ENCODE data around the gene EDRF1. TPM values are rescaled to one million over a fixed set of nuclear protein-coding genes. Genes with fewer than 3 reads are reported as not detected.
"Not testable (repeated sequence)": the region's sequence is repeated elsewhere in the genome, so short reads cannot be mapped to it uniquely, and the experiment has no call there.

EDRF1 gene
- total RNA-seq, 1 donor from 2014 or later = 45.2 TPM

DNA sequence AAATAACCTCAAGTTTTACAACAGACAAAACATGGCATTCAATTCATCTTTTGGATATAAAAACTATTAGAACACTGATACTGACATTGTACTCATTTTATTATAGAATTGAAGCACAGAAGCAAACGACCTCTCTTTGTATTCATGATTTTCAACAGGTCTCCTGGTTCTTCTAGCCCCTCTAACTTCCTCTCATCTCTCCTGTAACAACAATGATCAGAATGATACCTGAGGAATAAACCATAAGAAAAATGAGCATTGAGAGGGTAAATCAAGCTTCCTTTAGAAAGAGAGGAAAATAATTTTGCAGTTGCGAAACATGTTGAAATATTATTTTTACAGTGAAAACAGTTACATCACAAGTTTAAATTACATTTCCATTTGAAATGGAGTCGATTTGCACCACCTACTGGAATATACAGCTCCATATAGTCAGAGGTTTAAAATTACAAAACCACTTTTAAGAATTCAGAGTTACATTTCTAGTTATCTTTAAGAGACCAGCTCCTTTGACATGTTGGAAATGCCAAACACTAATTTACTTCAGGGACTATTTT lies 19.1 kb upstream of the EDRF1 start:
- FAIRE-seq (no peak), DNase-seq (ENCODE audit: low spot score in 2 of 2) (no peak)

DNA sequence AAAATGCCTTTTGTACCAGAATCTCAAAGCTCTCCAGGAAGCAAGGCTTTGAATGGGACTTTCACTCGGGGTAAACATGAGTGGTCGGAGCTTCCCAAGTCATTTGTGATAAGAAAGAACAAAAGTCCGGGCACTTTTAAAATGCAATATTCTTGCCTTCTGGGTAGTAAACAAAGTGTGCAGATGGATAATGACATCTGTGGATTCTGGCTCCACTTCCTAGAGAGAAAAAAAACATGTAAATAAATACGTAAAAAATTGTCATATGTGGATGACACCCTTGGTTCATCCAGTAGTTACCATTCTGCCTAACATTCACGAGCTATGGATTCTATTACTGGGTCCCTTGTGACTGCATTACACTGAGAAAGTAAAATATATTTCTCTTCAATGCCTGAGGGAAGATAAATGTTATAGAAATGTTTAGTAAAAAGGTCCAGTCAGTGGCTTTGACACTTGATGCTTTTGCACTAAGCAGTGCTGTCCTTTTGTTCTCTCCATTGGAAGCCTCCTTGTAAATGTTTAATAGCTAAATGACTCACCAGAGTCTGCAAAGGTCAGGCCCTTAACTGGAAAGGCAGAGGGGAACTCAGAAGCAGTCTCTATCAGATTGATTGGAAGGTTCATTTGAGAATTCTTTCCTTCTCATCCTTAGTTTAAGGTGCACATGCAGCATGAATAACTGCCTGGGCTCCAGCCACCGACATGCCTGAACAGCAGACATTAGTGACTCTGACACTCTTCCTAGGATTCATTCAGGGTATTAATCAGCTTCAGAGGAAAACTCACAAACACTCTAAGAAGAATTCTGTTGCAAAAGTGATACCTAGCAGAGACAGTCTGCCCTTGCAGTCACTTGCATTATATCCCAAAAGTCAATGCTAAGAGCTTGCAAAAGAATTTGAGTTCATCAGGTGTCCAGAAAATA lies 11.7 kb upstream of the EDRF1 start:
- FAIRE-seq = no peak
- DNase-seq (ENCODE audit: low spot score in 2 of 2) = no peak

DNA sequence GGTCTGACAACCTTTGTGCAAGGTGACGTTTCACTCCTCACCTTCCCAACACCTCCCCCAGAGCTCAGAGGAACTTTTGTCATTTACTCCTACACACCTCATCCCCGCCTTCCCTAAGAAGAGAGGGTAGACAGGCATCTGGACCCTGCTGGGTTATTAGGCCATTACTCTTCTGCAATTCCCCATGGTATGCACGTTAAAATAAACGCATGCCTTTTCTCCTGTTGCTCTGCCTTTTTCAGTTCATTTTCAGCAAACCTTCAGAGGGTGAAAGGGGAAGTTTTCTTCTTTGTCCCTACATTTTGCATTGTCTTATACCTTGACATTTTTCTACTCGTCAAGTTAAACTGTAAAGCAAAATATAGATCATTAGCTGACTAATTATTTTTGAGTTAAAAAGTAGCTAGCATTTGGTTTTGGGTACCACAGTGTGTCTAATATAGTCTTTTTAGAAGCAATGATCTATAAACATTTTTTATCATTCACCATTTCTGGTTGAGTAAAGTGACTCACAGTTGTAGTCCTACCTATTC lies 10.5 kb upstream of the EDRF1 start:
- FAIRE-seq (no peak), DNase-seq (ENCODE audit: low spot score in 2 of 2) (no peak)

DNA sequence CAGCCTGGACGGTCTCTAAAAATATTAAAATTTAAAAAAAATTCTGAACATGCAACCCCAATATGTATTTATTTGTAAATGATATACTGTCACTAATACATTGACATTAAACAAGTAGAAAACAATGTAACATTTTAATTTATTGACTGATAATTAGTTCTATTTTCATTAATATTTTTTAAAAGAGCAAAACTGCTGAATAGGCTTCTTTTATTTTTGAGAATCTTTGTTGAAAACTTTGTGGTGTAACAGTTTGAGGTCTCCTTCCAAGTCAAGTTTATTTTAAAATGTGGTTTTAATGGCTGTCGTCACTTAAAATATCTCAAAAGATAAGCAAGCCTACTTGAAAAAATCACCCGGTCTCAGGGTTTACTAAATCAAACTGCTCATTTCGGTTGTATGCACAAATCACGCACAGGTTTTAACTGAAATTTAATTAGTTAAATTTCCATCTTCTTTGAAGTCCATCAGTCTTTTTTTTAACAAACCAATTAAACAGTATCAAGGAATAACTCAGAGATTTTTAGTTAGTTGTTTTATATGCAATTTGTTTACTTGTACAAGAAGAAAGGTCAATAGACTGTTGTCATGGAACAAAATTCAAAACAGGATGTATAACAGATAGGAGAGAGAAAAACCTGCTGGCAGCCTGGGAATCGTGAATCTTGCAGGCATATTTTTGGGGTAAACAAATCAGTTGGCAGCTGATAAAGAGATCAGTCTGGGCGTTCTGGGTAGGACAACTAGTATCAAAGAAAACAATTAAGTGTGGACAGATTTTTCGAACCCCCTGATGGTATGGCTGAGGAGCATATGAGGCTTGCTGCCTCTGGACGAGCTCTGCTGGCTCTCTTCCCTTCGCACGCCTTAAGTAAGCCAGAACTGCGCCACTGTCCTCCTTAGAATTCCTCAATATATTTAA lies 9.7 kb upstream of the EDRF1 start:
- FAIRE-seq (no peak), DNase-seq (ENCODE audit: low spot score in 2 of 2) (no peak)

DNA sequence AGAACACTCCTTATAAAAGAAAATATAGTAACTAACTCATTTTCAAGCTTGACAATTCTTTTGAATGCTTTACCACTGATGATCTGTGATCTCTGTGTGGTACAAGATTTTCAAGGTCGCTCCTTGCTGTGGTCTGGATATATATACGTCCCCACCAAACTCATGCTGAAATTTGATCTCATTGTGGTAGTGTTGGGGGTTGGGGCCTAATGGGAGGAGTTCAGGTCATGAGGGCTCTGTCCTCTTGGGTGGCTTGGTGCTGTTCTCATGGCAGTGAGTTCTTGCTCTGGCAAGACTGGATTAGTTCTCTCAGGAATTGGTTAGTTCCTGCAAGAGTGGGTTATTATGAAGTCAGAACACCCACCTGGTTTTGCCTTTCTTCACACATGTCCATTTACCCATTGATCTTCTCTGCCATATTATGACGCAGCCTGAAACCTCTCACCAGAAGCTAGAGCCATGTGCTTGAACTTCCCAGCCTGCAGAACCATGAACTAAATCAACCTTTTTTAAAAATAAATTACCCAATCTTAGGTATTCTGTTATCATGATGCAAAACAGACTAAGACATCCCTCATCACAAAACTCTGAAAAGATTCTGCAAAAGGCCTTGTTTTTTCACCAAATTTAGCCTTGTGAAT lies 8.3 kb upstream of the EDRF1 start:
- FAIRE-seq (no peak), DNase-seq (ENCODE audit: low spot score in 2 of 2) (no peak)

DNA sequence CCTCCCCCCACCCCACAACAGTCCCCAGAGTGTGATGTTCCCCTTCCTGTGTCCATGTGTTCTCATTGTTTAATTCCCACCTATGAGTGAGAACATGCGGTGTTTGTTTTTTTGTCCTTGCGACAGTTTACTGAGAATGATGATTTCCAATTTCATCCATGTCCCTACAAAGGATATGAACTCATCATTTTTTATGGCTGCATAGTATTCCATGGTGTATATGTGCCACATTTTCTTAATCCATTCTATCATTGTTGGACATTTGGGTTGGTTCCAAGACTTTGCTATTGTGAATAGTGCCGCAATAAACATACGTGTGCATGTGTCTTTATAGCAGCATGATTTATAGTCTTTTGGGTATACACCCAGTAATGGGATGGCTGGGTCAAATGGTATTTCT lies 4.8 kb upstream of the EDRF1 start:
- DNase-seq (ENCODE audit: low spot score in 2 of 2); FAIRE-seq: not testable (repeated sequence)

DNA sequence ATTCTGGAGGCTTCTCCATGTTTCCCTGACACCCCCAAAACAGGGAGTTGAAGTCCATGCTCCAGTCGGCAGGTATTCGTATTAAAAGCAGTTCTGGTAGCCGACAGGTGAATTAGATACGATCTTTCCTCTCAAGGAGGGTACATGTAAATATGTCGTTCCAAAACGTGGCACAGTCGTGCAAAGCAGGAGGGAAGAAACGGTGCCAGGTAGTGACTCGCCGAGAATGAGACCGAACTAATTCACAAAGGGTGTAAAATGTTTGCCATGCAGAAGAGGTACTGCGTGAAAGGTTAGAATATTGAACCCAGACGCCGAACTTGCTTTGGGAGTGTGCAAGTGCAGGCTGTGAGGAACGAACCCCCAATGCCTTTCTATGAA lies 483 bp downstream of the EDRF1 start:
- FAIRE-seq = no peak
- DNase-seq (ENCODE audit: low spot score in 2 of 2) = no peak

DNA sequence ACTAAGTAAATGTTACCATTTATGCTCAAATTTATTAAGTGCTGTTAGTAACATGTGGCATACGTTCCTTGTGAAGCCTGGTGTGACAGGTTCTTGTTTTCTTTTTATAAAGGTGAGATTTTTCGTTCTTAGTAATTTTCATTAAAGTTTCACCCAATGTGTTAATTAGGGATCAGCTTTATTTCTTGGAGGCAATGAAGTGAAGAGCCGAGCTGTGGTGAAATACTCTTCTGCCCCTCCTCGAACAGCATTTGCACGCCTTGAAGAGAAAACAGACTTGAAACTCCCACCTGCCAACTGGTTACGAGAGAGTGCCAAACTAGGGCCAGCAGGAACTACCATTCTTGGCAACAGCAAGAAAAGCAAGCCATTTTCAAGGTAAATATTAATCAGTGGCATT lies 1.5 kb downstream of the EDRF1 start:
- no peak for DNase-seq (ENCODE audit: low spot score in 2 of 2)
- FAIRE-seq = no peak

DNA sequence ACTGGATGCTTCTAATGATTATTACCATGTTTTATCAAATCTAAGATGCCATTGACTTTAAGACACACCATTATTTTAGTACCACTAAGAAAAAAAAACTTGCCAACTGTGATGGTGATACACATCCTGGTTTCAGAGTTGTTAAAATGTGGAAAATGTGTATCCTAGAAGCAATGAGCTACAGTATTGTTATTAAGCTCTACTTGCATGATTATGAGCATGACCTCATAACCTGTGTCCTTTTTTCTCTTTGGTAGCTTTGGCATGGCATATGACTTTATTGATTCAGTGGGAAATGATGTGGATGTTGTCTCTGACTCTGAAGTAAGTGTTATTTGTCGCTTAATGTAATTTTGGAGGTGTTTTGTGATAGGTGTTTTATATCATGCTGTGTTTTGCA lies 3.3 kb downstream of the EDRF1 start:
- FAIRE-seq = no peak
- DNase-seq (ENCODE audit: low spot score in 2 of 2) = no peak

DNA sequence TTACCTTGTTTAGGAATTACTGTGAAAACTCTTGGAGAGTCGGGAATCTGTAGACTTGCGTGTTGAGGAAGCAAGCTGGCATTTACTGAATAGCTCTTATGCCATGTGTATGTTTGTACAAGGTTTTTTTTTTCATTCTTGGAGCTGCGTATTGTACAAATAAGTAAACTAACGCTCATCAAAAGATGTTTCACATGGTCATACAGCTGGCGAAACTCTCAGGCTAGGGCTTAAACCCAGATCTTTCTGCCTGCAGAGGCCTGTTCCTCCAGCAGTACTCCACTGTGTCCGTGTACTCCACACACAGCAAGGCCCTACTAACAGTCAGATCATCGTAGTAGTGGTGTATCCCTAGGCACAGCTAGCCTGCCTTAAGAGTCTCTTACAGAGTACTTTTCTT lies 7.4 kb downstream of the EDRF1 start:
- no peak for FAIRE-seq

DNA sequence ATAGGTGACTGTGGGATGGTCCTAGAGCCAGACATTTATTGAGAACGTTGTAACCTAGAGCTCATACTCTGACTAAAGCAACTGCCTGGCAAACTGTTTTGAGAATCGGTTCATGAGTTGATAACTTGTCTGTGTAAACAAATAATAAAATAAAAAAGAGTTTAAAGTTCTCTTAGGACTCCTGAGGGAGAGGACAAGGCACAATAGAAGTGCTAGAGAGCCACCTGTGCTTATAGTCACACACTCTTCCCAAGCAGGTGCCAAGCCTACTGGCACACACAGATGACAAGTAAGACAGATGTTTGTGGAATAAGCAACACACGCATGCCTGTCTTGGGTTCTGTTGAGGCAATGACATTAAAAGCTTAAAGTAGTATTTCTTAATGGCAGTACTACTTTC lies 7.9 kb downstream of the EDRF1 start:
- DNase-seq (ENCODE audit: low spot score in 2 of 2) (no peak), FAIRE-seq (no peak)

More for the DNA sequence above, 7.4 kb downstream of the EDRF1 start:
- DNase-seq (ENCODE audit: low spot score in 2 of 2) = no peak

DNA sequence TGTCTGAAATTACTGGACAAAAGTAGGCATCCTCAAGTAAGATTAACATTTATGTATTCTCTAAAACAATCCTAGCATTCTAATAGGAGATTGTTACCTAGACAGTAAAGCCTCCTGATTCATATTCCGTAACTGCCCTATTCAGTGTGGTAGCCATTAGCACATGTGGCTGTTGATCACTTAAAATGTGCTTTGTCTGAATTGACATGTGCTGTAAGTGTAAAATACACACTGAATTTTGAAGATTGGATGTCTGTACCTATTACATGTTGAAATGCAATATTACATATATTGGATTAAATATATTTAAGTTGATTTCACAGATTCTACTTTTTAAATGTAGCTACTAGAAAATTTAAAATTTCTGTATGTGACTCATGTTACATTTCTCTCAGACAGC lies 14.6 kb downstream of the EDRF1 start:
- FAIRE-seq (no peak), DNase-seq (ENCODE audit: low spot score in 2 of 2) (no peak)

DNA sequence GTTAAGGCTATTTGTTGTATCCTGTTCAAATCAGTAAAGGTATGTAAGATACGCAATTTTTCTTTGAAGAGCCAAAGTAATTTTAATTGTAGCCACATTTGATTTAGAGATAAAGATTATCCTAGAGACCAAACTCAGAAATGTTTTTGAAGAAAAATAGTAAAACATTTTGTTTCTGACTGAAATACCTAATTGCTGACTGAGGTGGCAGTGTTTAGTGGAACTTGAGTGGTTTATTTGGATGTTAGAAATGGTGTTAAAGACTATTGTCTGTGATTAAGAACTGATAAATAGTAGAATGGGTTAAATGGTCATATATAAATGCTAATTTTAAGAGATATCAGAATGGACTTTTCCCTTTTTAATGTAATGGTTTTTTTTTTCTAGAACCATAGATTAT lies 15.3 kb downstream of the EDRF1 start:
- FAIRE-seq (no peak), DNase-seq (ENCODE audit: low spot score in 2 of 2) (no peak)

DNA sequence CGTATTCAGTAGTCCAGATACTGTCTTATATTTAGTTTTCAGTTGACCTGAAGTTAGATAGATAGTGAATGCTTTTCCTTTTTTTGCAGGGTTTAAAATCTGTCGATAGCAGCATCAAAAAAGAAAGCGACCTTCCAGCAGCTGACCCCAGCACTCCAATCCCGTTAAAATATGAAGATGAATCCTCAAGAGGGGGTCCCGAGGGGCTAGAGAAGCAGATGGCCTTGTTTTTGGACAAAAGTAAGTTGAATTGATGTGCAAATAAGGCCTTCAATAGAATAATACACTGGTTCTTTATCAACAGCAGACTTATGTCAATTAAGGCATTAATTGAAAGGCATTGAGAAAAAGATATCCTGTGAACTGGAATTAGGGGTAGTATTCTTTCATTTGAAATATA lies 18.7 kb downstream of the EDRF1 start:
- no peak for DNase-seq (ENCODE audit: low spot score in 2 of 2)
- FAIRE-seq = no peak

DNA sequence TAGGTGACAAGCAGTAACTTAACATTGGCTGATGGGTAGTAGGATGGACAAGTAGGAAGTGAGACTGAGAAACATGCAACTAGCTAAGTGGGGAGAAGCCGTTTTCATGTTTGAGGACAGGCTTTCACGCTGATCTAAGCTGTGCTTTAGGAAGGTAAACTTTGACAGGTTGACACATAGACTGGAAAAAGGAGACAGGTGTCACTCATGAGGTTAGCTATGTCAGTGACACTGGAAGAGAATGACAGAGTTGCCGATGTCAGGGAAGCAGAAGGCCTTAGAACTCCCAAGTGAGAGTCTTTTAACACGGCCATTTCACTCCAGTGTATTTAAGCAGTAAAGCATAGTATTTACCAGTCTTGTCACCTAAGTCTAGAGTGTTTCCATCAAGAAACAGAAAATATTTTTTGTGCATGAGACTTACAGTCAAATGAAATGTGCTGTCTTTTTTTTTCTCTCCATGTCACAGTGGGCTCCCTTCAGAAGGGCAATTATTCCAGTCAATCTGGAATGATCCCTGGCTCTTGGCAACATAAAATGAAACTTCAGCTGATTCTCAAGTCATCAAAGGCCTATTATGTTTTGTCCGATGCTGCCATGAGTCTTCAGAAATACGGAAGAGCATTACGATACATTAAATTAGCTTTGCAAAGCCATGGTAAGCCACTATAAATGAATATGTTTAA lies 20.6 kb downstream of the EDRF1 start:
- no peak for FAIRE-seq
- no peak for DNase-seq (ENCODE audit: low spot score in 2 of 2)

DNA sequence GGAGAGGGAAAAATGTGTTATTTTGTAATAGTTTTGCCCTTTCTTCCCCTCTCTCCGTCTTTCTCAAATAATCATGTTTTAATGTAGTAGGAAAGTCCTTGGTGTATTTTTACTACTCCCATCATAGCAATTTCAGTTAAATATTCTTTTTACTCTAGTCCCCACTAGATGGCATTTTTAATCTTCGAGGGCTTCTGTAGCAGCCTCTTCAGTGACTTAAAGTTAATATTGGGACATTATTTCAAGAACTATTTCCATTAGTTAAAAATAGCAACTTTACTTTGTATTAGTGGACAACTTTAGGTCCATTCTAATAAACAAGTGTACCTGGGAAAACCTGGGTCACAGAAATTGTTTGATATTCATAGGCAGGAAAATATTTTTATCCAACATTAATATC lies 23.0 kb downstream of the EDRF1 start:
- FAIRE-seq (no peak), DNase-seq (ENCODE audit: low spot score in 2 of 2) (no peak)

DNA sequence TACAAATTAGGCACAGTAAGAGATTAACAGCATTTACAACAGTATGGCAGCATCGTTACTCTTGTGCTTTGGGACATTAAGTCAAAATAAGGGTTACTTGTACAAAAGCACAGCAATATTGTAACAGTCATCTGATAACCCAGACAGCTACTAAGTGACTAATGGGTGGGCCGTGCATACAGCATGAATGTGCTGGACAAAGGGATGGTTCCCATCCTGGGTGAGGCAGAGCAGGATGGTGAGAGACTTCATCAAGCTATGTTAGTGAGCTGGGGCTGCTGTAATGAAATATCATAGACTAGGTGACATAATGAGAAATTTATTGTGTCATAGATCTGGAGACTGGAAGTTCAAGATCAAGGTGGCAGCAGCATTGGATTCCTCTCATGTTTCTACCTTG lies 25.4 kb downstream of the EDRF1 start:
- FAIRE-seq (no peak), DNase-seq (ENCODE audit: low spot score in 2 of 2) (no peak)

DNA sequence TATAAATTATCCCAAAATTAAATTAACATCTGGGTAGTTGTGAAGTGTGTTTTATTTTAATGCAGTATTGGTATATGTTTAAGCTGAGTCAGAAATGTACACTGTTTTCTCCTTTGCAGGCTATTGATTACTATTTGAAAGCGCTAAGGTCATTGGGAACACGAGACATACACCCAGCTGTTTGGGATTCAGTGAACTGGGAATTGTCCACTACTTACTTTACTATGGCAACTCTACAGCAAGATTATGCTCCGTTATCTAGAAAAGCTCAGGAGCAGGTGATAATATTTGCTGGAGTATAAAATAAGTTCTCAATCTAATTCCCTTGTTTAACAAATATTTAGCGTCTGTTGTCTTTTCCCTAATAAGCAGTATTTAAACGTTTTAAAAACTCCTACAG lies 27.9 kb downstream of the EDRF1 start:
- DNase-seq (ENCODE audit: low spot score in 2 of 2) = no peak
- no peak for FAIRE-seq

DNA sequence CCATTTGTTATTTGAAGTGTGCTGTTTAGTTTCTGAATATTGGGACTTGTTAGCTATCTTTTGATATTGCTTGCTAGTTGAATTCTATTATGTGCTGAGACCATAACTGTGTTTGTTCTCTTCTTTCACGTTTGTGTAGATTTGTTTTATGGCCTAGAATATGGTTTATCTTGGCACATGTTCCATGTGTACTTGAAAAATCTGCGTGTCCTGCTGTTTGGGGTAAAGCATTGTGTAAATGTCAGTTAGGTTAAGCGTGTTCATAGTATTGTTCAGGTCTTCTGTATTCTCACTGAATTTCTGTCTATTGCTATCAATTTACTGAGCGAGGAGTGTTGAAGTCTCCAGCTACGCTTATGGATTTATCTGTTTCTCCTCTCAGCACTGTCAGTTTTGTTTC lies 36.7 kb downstream of the EDRF1 start:
- DNase-seq (ENCODE audit: low spot score in 2 of 2) (no peak), FAIRE-seq (no peak)
